ENCODE data around the gene IGF1. TPM values are rescaled to one million over a fixed set of nuclear protein-coding genes. Genes with fewer than 3 reads are reported as not detected.
"Not testable (repeated sequence)": the region's sequence is repeated elsewhere in the genome, so short reads cannot be mapped to it uniquely, and the experiment has no call there.

Gene IGF1
- total RNA-seq, 1 donor from 2014 or later: 0.35 TPM

DNA sequence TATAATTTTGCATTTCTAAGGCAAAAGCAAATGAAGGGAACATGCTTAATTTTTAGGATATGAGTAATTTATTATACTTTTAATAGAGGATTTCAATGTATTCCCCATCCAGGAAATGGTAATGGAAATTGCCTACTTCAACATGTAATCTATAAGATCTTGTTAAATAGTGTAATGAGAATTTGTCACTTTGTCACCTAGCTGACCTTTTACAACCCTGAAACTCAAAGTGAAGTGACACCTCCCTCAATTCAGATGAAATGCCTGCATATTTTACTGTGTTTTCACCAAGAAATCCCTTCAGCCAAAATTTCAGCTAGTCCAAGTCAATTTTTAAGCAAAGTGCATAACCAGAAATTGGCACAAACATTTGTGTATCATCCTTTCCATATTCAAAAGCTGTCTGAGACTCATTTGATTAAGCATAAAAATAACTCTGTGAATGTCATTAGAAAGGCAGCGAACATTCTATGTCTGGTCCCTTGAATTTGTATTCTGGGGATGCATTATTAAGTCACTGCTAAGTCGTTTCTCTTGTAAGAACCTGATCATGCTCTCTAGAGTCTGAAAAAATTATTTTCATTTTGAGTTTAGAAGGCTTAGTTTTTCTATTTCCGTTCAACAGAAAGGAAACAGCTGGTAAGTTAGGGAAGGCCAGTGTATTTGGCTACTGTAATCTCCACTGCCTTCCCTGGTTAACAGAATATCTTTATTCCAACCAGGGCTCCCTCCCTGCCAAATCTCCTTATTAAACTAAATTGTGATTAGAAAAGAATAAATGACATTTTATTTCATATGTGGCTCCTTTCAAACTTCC lies 100.8 kb downstream of the IGF1 start:
- no peak for DNase-seq (ENCODE audit: low read depth)

DNA sequence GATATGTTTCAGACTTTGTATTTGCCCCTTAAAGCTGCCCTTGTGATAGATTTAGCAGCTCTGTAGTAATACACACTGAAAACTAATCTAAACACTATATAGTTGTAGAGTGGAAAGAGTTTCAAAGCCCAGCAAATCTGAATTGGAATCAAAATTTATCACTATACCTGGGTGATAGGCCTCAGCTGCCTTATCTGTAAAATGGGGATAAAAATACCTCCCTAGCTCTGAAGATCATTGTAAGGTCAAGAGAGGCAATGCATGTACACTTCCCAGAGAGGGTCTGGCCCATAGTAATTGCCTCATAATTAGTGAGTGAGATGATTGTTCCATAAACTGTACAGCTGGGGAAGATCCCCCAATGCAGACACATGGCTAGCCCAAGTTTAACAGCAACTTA lies 103.6 kb downstream of the IGF1 start:
- no peak for DNase-seq (ENCODE audit: low read depth)

DNA sequence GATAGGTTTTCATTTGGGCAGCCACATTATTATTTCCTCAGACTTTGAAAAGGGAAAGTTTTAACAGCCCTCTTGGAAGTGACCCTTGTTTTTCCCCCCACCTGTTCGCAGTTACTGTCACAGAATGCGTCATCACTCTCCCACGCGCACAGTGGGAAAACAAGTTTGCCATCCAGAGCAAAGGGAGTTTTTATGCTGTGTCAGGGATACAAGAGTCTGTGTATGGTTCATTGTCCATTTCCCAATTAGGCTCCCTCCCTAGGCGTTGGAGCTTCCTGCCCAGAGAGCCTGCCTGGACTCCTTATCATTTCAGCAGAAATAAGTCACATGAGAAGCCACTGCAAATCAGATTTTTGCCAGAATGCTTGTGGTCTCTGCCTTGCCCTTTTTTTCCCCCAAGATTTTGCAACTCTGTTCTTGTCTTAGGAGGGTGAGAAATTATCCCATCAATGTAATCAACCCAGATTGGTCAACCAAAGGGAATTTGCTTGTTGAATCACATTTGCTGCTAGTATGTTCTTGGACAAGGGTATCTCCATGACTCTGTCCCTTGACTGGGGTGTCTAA lies 104.1 kb downstream of the IGF1 start:
- peak; percentile 38 for DNase-seq (ENCODE audit: low read depth)

GRCh38 chr12:102374190-102374589 lies 106.2 kb downstream of the IGF1 start:
- no peak for DNase-seq (ENCODE audit: low read depth)

DNA sequence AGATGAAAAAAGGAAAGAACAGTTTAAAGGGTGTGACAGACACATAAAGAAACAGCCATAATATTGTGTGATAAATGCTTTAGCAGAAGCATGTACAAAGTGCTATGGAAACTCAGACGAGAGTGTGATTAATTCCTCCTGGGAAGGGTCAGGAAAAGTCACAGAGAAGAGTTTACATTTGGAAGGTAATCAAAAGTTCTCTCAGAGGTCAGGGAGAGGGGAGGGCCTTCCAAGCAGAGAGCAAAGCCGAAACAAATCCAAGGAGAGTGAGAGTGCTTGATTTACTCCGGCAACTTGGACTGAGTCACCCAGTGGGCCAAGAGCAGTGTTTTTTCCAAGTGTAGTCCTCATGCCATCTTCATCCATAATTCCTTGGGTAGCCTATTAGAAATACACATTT lies 108.3 kb downstream of the IGF1 start:
- DNase-seq (ENCODE audit: low read depth): no peak

GRCh38 chr12:102371165-102371564 lies 109.2 kb downstream of the IGF1 start:
- DNase-seq (ENCODE audit: low read depth): no peak

DNA sequence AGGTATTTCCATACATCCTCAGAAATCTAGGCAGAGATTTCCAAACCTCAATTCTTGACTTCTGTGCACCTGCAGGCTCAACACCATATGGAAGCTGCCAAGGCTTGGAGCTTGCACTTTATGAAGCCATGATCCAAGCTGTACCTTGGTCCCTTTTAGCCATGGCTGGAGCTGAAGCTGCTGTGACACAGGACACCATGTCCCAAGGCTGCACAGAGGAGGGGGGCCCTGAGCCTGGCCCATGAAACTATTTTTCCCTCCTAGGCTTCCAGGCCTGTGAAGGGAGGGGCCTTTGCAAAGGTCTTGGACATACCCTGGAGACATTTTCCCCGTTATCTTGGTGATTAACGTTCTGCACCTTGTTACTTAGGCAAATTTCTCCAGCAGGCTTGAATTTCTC lies 110.5 kb downstream of the IGF1 start:
- DNase-seq (ENCODE audit: low read depth): no peak

- DNase-seq (ENCODE audit: low read depth): no peak
These were observed 115.0 kb downstream of the IGF1 start for GRCh38 chr12:102365365-102365764.

GRCh38 chr12:102364709-102365108 lies 115.7 kb downstream of the IGF1 start:
- DNase-seq (ENCODE audit: low read depth): no peak

- peak; percentile 21 for DNase-seq (ENCODE audit: low read depth)
These were observed 123.7 kb downstream of the IGF1 start for GRCh38 chr12:102356690-102357089.

- DNase-seq (ENCODE audit: low read depth): not testable (repeated sequence)
These were observed 126.1 kb downstream of the IGF1 start for GRCh38 chr12:102354281-102354680.

- DNase-seq (ENCODE audit: low read depth): no peak
These were observed 129.0 kb downstream of the IGF1 start for GRCh38 chr12:102351322-102351721.

- DNase-seq (ENCODE audit: low read depth): no peak
These were observed 130.3 kb downstream of the IGF1 start for GRCh38 chr12:102350070-102350469.

DNA sequence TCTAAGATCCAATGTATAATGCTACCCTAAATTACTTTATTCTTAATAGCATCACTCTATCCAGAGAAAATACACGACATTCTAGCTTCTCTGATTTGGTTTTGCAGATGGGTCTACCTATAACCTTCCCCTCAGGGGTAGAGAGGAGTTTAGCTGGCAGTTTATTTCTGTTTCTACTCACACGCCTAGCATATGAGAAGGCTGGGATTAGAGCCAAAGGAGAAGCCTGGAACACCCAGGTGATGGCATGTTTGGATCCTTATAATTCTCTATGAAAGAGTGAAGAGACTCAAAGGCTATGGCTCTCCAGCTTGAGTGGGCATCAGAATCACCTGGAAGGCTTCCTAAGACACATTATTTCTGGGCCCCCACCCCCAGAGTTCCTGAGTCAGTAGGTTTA lies 131.3 kb downstream of the IGF1 start:
- DNase-seq (ENCODE audit: low read depth): no peak

GRCh38 chr12:102347811-102348210 lies 132.6 kb downstream of the IGF1 start:
- no peak for DNase-seq (ENCODE audit: low read depth)

Data from renal cortical epithelial cell (primary cell).